Ovary (tissue), 3 donors: ENCODE measurements around the gene CLTB.

Source experiments
- CTCF ChIP-seq, 3 donors: fragments of 450-650 bp in 2 of 3; fragments of 200-600 bp in 1 of 3; IDR thresholded peaks; one replicate each; pipeline versions ENCODE4 v1.5.1 to v1.8.0; 2016 to 2022; ENCODE audit warnings: antibody characterized with exemption in 3 of 3, mild to moderate bottlenecking in 1 of 3
- POLR2A ChIP-seq: fragments of 450-650 bp; IDR thresholded peaks from one replicate; pipeline ENCODE4 v1.6.1; 2017; ENCODE audit warnings: antibody characterized with exemption, mild to moderate bottlenecking, moderate library complexity
- donor health status: DM: no; HTN: no; CAD: no.

GRCh38 chr5:176359658-176360057 is 56.7 kb downstream of the CLTB start:
- TF ChIP-seq CTCF (IDR thresholded peaks at IDR 0.05) = no peak
- no peak for TF ChIP-seq POLR2A
